Cerebellar nuclear complex (tissue), 1 donor: ENCODE measurements around the gene DDX4.
"Not testable (repeated sequence)": the region's sequence is repeated elsewhere in the genome, so short reads cannot be mapped to it uniquely, and the experiment has no call there.

Experiments used
- DNase-seq, 2 experiments: peaks; one replicate each; lab custom pipeline; 2025; lab: John Stamatoyannopoulos, UW

DDX4 gene

DNA sequence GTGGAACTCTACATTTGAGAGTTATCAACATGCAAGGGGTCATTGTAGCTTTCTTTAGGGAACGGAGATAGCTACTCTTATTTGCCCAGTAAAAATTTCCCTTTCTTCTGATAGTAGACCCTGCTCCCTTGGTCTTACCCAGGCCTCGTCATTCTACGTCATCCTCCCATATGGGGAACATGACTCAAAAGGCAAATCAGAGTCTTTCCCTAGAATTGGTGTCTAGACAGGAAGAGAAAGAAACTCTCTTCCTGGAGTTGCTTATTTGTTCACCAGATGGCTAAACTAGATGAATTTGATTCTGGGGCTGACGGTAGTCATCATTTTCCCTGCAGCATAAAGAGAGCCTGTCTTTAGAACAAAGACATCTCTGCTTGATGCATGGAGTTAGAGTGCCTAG lies 13.6 kb upstream of the DDX4 start:
- DNase-seq: no peak

DNA sequence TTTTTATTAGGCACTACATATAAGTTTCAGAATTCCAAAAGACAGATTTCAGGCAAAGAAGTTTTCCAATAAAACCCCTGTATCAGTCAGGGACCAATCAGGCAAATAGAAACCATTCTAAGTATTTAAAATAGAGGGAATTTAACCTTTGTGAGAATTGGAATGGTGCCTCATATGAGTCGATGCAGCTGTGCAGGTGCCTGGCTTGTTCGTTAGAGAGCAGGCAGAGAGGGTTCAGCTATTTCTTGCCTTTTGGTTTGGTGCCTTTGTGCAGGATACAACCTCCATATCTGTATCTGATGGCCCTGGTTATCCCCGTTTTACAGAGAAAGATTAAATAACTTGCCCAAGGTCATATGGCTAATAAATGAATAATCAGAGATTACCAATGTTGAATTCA lies 6.0 kb upstream of the DDX4 start:
- DNase-seq: no peak

GRCh38 chr5:55732585-55732984 lies 5.3 kb upstream of the DDX4 start:
- no peak for DNase-seq

GRCh38 chr5:55734658-55735057 lies 3.2 kb upstream of the DDX4 start:
- no peak for DNase-seq

- no peak for DNase-seq
Measured at GRCh38 chr5:55742778-55743177, 4.9 kb downstream of the DDX4 start.

DNA sequence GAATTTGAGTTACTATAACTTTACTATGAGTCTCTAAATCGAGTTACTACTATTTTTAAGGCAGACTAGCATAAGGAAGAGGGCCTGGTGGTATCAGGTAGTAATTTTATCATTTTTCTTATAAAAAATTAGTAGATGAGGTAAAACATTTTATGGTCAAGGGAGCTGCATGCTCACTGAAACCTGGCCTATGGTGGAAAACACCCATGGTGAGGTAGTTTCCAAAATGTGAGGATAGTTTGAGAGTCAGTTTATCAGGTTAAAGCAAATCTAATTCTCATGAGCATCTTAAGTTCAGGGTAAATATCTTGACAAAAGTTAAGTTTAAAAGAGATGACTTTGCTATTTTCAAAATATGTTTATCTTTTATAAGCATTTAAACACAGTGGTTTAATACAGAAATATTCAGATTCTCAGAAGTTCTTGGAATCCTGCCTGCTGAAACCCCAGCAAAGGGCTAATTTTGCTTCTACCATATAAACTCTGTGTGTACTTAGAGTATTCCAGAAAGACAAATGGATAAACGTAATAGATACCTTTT lies 10.0 kb downstream of the DDX4 start:
- DNase-seq: no peak

- DNase-seq: no peak
Measured at GRCh38 chr5:55749387-55749786, 11.5 kb downstream of the DDX4 start.

- DNase-seq: no peak
Measured at GRCh38 chr5:55750063-55750462, 12.2 kb downstream of the DDX4 start.

DNA sequence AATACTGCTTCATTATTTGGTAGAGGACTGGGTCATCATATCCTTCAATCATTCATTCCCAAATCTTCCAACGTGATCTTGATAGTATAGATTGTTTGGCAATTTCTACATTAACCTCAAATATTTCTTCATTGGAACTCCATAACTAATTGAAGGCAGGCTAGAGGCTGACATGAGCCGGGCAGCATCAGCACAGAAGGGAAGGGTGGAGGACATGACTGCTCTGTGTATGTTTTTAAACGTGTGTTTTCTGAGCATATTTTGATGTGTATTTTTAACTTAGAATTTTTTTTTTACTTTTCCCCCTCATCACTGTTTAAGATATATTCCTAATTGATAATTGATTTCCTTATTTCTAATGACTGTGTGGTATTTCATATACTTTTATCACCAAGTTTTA lies 12.6 kb downstream of the DDX4 start:
- DNase-seq: no peak

DNA sequence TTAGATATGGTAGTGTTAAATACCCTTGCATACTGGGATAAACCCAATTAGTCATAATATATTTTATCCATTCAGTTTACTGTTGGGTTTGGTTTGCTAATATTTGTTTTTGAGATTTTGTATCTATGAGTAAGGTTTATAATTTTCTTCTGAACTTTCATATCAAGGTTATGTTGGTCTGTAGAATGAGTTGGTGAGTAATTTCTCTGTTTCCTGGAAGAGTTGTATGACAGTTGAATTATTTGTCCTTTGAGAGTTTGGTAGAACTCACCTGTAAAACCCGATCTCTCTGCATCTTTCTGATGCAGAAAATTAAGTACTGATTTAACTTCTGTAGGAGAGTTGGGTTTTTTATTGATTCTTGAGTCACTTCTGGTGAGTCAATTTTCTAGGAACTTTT lies 20.4 kb downstream of the DDX4 start:
- DNase-seq: no peak

GRCh38 chr5:55758714-55759113 lies 20.9 kb downstream of the DDX4 start:
- DNase-seq: no peak

DNA sequence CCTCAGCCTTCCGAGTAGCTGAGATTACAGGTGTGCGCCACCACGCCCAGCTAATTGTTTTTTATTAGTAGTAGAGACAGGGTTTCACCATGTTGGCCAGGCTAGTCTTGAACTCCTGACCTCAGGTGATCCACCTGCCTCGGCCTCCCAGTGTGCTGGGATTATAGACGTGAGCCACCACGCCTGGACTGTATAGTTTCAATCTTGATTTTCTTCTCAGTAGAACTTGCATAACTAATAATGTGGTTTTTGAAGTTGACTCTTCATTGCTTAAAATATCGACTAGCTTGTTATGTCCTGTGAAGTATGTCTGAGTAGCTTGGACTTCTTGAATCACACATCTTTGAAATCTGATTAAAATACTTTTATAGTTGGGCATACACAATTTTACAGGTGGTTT lies 23.9 kb downstream of the DDX4 start:
- DNase-seq: not testable (repeated sequence)

DNA sequence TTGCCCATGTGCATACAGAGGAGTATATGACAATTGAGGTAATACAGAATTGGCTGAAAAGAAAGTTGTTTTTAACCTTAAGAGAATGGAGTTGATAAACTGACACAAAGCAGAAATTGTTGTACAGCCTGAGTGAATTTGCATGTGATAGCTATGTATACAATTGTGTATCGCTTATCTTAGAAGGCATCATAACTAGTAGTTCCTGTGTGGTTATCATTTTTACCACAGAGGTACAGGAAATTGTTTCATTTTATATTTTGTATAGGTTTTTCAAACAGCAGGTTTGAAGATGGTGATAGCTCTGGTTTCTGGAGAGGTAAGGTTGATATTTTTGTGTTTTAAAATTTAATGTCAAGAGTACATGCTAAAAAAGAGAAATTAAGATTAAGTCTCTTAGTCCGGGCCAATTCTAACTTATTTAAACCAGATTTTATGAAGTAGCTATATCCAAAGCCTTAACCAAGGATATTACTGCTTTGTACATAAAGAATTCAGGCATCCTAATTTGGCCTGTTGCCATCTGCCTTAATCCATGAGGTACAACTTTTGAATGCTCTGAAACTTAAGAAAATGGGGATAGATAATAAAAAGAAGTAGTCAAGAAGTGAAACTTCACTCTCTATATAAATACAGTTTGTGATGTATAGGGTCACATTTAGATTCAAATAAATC lies 26.0 kb downstream of the DDX4 start:
- no peak for DNase-seq

GRCh38 chr5:55768279-55768678 lies 30.4 kb downstream of the DDX4 start:
- DNase-seq: no peak

DNA sequence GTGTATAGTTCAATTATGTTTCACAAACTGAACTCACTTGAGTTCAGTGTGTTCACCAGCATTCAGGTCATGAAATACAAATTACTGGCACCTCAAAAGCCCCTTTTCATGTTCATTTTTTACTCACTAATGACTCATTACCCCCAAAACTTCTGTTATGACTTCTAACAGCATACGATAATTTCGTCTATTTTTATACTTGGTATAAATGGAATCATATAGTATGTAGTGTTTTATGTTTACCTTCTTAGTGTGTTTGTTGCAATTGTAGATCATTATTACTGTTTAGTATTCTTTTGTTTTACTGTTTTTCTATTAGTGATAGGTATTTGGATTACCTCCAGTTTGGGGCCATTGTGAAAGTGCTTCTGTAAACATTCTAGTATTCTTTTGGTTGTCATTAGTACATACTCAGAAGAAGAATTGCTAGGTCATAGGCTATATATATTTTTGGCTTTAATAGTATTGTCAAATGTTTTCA lies 33.4 kb downstream of the DDX4 start:
- DNase-seq: no peak

- DNase-seq: no peak
Measured at GRCh38 chr5:55773057-55773456, 35.2 kb downstream of the DDX4 start.

DNA sequence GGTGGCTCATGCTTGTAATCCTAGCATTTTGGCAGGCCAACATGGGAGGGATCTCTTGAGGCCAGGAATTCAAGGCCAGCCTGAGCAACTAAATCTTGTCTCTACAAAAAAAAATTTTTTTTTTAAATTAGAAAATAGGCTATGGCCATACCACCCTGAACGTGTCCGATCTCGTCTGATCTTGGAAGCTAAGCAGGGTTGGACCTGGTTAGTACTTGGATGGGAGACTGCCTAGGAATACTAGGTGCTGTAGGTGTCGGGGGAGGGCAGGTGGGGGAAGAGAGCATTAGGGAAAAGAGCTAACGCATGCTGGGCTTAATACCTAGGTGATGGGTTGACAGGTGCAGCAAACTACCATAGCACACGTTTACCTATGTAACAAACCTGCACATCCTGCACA lies 39.5 kb downstream of the DDX4 start:
- DNase-seq: no peak

DNA sequence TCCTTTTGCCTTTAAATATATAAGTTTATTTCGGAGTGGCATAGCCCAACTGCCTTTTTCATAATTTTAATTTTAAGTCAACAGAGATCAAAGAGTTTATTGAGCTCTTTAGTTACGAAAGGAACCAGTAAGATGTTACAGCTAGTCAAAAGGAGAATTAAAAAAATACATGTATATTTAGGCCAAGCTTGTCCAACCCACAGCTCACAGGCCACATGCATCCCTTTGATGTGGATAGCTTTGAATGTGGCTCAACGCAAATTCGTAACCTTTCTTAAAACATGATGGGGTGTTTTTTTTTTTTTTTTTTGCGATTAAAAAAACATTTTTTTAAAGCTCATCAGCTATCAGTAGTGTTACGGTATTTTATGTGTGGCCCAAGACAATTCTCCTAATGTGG lies 63.1 kb downstream of the DDX4 start:
- no peak for DNase-seq

DNA sequence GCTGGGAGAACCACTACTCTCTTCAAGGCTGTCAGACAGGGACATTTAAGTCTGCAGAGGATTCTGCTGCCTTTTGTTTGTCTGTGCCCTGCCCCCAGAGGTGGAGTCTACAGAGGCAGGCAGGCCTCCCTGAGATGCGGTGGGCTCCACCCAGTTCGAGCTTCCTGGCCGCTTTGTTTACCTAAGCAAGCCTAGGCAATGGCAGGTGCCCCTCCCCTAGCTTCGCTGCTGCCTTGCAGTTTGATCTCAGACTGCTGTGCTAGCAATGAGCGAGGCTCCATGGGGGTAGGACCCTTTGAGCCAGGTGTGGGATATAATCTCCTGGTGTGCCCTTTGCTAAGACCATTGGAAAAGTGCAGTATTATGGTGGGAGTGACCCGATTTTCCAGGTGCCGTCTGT lies 71.0 kb downstream of the DDX4 start:
- not testable (repeated sequence) for DNase-seq

- DNase-seq: not testable (repeated sequence)
Measured at GRCh38 chr5:55815939-55816338, 78.1 kb downstream of the DDX4 start.

- DNase-seq: no peak
Measured at GRCh38 chr5:55816342-55816741, 78.5 kb downstream of the DDX4 start.

GRCh38 chr5:55817030-55817429 lies 79.2 kb downstream of the DDX4 start:
- DNase-seq: no peak

- DNase-seq: no peak
Measured at GRCh38 chr5:55820488-55820887, 82.6 kb downstream of the DDX4 start.
